ENCODE results near the gene CLK2. TPM values are rescaled to one million over a fixed set of nuclear protein-coding genes. Genes with fewer than 3 reads are reported as not detected.

CLK2 gene
- total RNA-seq, 2 donors from 2014 or later = 69.8 to 82.3 TPM

GRCh38 chr1:155321639-155322503, 48.6 kb upstream of the CLK2 start:
- no peaks in the 10 kb centered on the region for H3K9me3 ChIP-seq (ENCODE audit: control insufficient read depth, low read length)
- peak overlapping the region; percentile 75 for H3K27ac ChIP-seq (ENCODE audit: low read depth, low read length)
- H3K27ac Mint-ChIP-seq = peak overlapping the region; percentile 74
- peaks cover 43% of the 10 kb centered on the region for H3K36me3 ChIP-seq (ENCODE audit: control insufficient read depth, insufficient read depth, low read length)
- H3K27me3 Mint-ChIP-seq (ENCODE audit: insufficient read depth) = peaks cover 14% of the 10 kb centered on the region
- no peak overlapping the region for H3K9ac ChIP-seq (ENCODE audit: extremely low read depth, low read length, poor library complexity, severe bottlenecking)
- H3K27me3 ChIP-seq (ENCODE audit: control insufficient read depth, insufficient read depth, low read length, poor library complexity, severe bottlenecking) = no peaks in the 10 kb centered on the region
- H3K9me3 Mint-ChIP-seq = no peaks in the 10 kb centered on the region
- peak overlapping the region; percentile 97 for H3K4me3 ChIP-seq (ENCODE audit: low read length)
- peak; percentile 70 for DNase-seq
- H3K36me3 Mint-ChIP-seq (ENCODE audit: low read depth) = peaks cover 28% of the 10 kb centered on the region
- 61% methylated on average over 24 to 27 of the region's 27 CpGs for WGBS, 2 experiments (ENCODE audit: insufficient coverage in 1 of 2, insufficient read length in 1 of 2)
- H3K4me1 Mint-ChIP-seq = peaks cover 31% of the 10 kb centered on the region
- peak overlapping the region; percentile 90 for H3K4me3 Mint-ChIP-seq
- H3K4me1 ChIP-seq (ENCODE audit: control insufficient read depth, insufficient read depth, low read length) = peaks cover 17% of the 10 kb centered on the region
- no peak for TF ChIP-seq CTCF (conservative IDR thresholded peaks at IDR 0.05)

GRCh38 chr1:155320661-155321617, 47.6 kb upstream of the CLK2 start, which contains the start of gene RUSC1:
TSS of gene RUSC1 (plus strand) at chr1:155320894. CDS start at chr1:155321774, 880 bp downstream.
- Mint-ChIP-seq H3K9me3 (no peaks in the 10 kb centered on the region), H3K4me1 (peaks cover 28% of the 10 kb centered on the region), H3K27ac (peak within 1 kb of the TSS; percentile 39), H3K27me3 (ENCODE audit: insufficient read depth) (peaks cover 14% of the 10 kb centered on the region), H3K36me3 (ENCODE audit: low read depth) (peaks cover 28% of the 10 kb centered on the region), H3K4me3 (peak within 1 kb of the TSS; percentile 90)
- Histone ChIP-seq H3K4me1 (ENCODE audit: control insufficient read depth, insufficient read depth, low read length) (peaks cover 9% of the 10 kb centered on the region), H3K36me3 (ENCODE audit: control insufficient read depth, insufficient read depth, low read length) (peaks cover 37% of the 10 kb centered on the region), H3K9me3 (ENCODE audit: control insufficient read depth, low read length) (no peaks in the 10 kb centered on the region), H3K27me3 (ENCODE audit: control insufficient read depth, insufficient read depth, low read length, poor library complexity, severe bottlenecking) (no peaks in the 10 kb centered on the region), H3K27ac (ENCODE audit: low read depth, low read length) (peak within 1 kb of the TSS; percentile 75), H3K9ac (ENCODE audit: extremely low read depth, low read length, poor library complexity, severe bottlenecking) (no peak within 1 kb of the TSS), H3K4me3 (ENCODE audit: low read length) (peak within 1 kb of the TSS; percentile 72)
- no peak for TF ChIP-seq CTCF (conservative IDR thresholded peaks at IDR 0.05)
- DNase-seq = peak; percentile 94
- 28 to 69% methylated on average over 24 to 51 of the region's 51 CpGs for WGBS, 2 experiments (ENCODE audit: insufficient coverage in 1 of 2, insufficient read length in 1 of 2)

- H3K27me3 ChIP-seq (ENCODE audit: control insufficient read depth, insufficient read depth, low read length, poor library complexity, severe bottlenecking) = no peaks in the 10 kb centered on the region
- peak overlapping the region; percentile 90 for H3K4me3 Mint-ChIP-seq
- peaks cover 3% of the 10 kb centered on the region for H3K4me1 ChIP-seq (ENCODE audit: control insufficient read depth, insufficient read depth, low read length)
- peak overlapping the region; percentile 18 for H3K27ac ChIP-seq (ENCODE audit: low read depth, low read length)
- H3K36me3 ChIP-seq (ENCODE audit: control insufficient read depth, insufficient read depth, low read length) = peaks cover 36% of the 10 kb centered on the region
- peak overlapping the region; percentile 2 for H3K27ac Mint-ChIP-seq
- H3K4me1 Mint-ChIP-seq = peaks cover 23% of the 10 kb centered on the region
- WGBS, 2 experiments (ENCODE audit: insufficient coverage in 1 of 2, insufficient read length in 1 of 2) = 85 to 92% methylated on average over 10 to 11 of the region's 11 CpGs
- no peak overlapping the region for H3K9ac ChIP-seq (ENCODE audit: extremely low read depth, low read length, poor library complexity, severe bottlenecking)
- H3K9me3 Mint-ChIP-seq = no peaks in the 10 kb centered on the region
- peak; percentile 60 for DNase-seq
- H3K9me3 ChIP-seq (ENCODE audit: control insufficient read depth, low read length) = no peaks in the 10 kb centered on the region
- H3K36me3 Mint-ChIP-seq (ENCODE audit: low read depth) = peaks cover 28% of the 10 kb centered on the region
- TF ChIP-seq CTCF (conservative IDR thresholded peaks at IDR 0.05) = no peak
- peak overlapping the region; percentile 72 for H3K4me3 ChIP-seq (ENCODE audit: low read length)
- H3K27me3 Mint-ChIP-seq (ENCODE audit: insufficient read depth) = peaks cover 14% of the 10 kb centered on the region
Measured at GRCh38 chr1:155320252-155320651, 46.9 kb upstream of the CLK2 start.
